ENCODE measurements around the gene IGFALS.

DNA sequence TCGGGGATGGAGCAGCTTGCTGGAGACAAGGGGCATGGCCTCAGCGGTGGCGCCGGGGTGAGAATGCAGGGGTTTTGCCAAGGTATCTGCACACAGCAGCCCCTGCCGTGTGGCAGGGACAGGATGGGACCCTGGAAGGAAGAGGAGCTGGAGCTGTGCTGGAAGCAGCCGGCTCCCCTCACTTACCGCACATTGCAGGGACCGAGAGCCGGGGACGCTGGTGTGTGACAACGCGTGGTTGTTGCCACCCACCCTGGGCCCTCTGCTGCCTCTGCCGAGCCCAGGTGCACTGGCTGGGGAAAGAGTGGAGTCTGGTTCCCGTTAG lies 7.7 kb downstream of the IGFALS start:
- no peak for TF ChIP-seq POLR2A (IDR thresholded peaks at IDR 0.05)
- TF ChIP-seq, protein P1, sequence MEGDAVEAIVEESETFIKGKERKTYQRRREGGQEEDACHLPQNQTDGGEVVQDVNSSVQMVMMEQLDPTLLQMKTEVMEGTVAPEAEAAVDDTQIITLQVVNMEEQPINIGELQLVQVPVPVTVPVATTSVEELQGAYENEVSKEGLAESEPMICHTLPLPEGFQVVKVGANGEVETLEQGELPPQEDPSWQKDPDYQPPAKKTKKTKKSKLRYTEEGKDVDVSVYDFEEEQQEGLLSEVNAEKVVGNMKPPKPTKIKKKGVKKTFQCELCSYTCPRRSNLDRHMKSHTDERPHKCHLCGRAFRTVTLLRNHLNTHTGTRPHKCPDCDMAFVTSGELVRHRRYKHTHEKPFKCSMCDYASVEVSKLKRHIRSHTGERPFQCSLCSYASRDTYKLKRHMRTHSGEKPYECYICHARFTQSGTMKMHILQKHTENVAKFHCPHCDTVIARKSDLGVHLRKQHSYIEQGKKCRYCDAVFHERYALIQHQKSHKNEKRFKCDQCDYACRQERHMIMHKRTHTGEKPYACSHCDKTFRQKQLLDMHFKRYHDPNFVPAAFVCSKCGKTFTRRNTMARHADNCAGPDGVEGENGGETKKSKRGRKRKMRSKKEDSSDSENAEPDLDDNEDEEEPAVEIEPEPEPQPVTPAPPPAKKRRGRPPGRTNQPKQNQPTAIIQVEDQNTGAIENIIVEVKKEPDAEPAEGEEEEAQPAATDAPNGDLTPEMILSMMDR (IDR thresholded peaks at IDR 0.05) = no peak
- no peak for TF ChIP-seq POLR2AphosphoS5 (IDR thresholded peaks at IDR 0.05)

Measured in prostate gland (tissue), 2 donors.